ENCODE measurements around the gene FABP1.

GRCh38 chr2:88087763-88088162 lies 40.1 kb downstream of the FABP1 start:
- TF ChIP-seq POLR2AphosphoS5 (IDR thresholded peaks at IDR 0.05; ENCODE audit: borderline replicate concordance, low read depth, low read length) (no peak), EZH2 (IDR thresholded peaks at IDR 0.05) (no peak), FOXP2 (optimal IDR thresholded peaks at IDR 0.05; ENCODE audit: control extremely low read depth, extremely low read length, insufficient read depth) (no peak)
